A673 (cell line): ENCODE results near the gene ZNF605. TPM values are rescaled to one million over a fixed set of nuclear protein-coding genes. Genes with fewer than 3 reads are reported as not detected.

ENCODE experiments used
- BruUV-seq: library from RNA; stranded (reverse); fragments of 400-500 nt; replicated peaks from 2 replicates; lab custom pipeline; 2021; lab: Mats Ljungman, UMichigan
- CTCF ChIA-PET: fragments of 300-600 bp; sonication (Branson Sonifier 250); formaldehyde crosslinking; loops from one replicate; lab custom pipeline; 2022; ENCODE audit warnings: antibody characterized with exemption; lab: Charles Lee
- POLR2A ChIA-PET: fragments of 300-600 bp; sonication (Branson Sonifier 250); formaldehyde crosslinking; loops from one replicate; lab custom pipeline; 2022; ENCODE audit warnings: antibody characterized with exemption; ENCODE audit not compliant: low non-redundant PET; lab: Charles Lee
- DNase-seq: peaks from one replicate; pipeline ENCODE4 v3.0.0-alpha.2; 2015; ENCODE audit warnings: low spot score
- H3K27ac ChIP-seq: fragments of 200-600 bp; sonication (generic); 2 replicates; pipeline ENCODE4 v1.5.1; 2016; ENCODE audit warnings: mixed run types, low read depth, mild to moderate bottlenecking, mixed read lengths, antibody characterized with exemption, low read length; ENCODE audit not compliant: poor library complexity, severe bottlenecking
- H3K27me3 ChIP-seq: fragments of 200-600 bp; sonication (generic); replicated peaks from 2 replicates; pipeline ENCODE4 v1.6.1; 2017; ENCODE audit warnings: mixed run types, low read depth, mild to moderate bottlenecking, mixed read lengths, antibody characterized with exemption, low read length; ENCODE audit not compliant: insufficient read depth, poor library complexity
- H3K36me3 ChIP-seq: fragments of 200-600 bp; sonication (generic); 2 replicates; pipeline ENCODE4 v1.6.1; 2016; ENCODE audit warnings: mixed run types, mild to moderate bottlenecking, mixed read lengths, antibody characterized with exemption, low read length; ENCODE audit not compliant: insufficient read depth, poor library complexity, severe bottlenecking
- H3K4me1 ChIP-seq: fragments of 200-600 bp; sonication (generic); 2 replicates; pipeline ENCODE4 v1.6.1; 2017; ENCODE audit warnings: mixed run types, mild to moderate bottlenecking, mixed read lengths, antibody characterized with exemption, low read length; ENCODE audit not compliant: insufficient read depth, poor library complexity, severe bottlenecking
- H3K4me3 ChIP-seq: fragments of 200-600 bp; sonication (generic); 2 replicates; pipeline ENCODE4 v1.5.1; 2016; ENCODE audit warnings: low read depth, mixed run types, mild to moderate bottlenecking, mixed read lengths, low read length; ENCODE audit not compliant: poor library complexity, severe bottlenecking
- H3K9me3 ChIP-seq: fragments of 200-600 bp; sonication (generic); 2 replicates; pipeline ENCODE4 v1.6.1; 2016; ENCODE audit warnings: mixed run types, low read depth, mild to moderate bottlenecking, mixed read lengths, antibody characterized with exemption, low read length; ENCODE audit not compliant: poor library complexity, severe bottlenecking
- EZH2 ChIP-seq: fragments of 200-600 bp; sonication (generic); IDR thresholded peaks from 2 replicates; pipeline ENCODE4 v1.6.1; 2017; ENCODE audit warnings: borderline replicate concordance, low read depth, mild to moderate bottlenecking, mixed read lengths, antibody characterized with exemption, low read length; ENCODE audit not compliant: poor library complexity, severe bottlenecking
- intact Hi-C: fragments of 100-400 bp; cut with micrococcal nuclease; formaldehyde crosslinking; loops from one replicate; pipeline ENCODE4 v1.10.0; 2022; ENCODE audit not compliant: unreplicated experiment
- total RNA-seq: library from RNA; stranded (reverse); gene quantifications from 2 replicates; pipeline ENCODE4 v1.2.3, GENCODE V29; 2021
- TF ChIP-seq, protein P1 (sequence below): fragments of 300-800, 200-600 bp; sonication (generic); conservative IDR thresholded peaks from 2 replicates; pipeline ENCODE4 v1.5.1; 2017; ENCODE audit warnings: low read depth, mild to moderate bottlenecking, antibody characterized with exemption, low read length, moderate library complexity, mixed read lengths

Gene ZNF605
- total RNA-seq, 1 experiment from 2014 or later = 12.9 TPM

DNA sequence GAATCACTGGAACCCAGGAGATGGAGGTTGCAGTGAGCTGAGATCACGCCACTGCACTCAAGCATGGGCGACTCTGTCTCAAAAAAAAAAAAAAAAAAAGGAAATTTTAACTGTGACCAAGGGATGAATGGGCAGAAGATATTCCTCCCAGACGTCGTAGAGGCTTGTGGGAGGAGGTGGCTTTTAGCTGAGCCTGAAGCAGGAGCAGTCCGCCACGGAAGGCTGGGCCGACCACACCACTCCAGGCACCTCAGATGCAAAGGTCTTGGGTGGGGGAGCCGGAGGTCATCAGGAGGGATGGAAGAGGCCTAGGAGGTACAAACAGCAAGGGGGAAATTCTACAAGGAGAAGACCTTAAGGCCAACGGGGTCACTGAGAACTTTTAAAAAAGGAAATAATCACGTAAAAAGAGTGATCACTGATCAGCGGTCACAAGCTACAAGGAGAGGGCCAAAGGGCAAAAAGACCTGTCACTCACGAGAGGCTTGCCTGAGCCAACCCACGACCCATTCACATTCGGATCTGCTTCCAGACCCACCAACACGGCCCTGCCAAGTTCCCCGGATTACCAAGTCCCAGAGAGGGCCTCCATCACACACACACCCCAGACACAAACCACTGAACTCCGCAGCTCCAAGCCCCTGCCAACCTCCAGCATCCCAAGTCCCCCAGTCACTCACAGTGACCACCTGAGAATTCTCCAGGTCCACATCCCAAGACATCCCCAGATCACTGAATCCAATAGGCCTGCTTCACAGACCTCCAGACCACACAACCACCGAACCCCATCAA, 3.5 kb downstream of the ZNF605 start:
- Histone ChIP-seq H3K4me3 (no peak overlapping the region), H3K4me1 (no peaks in the 10 kb centered on the region), H3K27ac (no peak overlapping the region), H3K9me3 (peaks cover 39% of the 10 kb centered on the region), H3K36me3 (no peaks in the 10 kb centered on the region), H3K27me3 (no peaks in the 10 kb centered on the region)
- POLR2A ChIA-PET = no interaction called here
- CTCF ChIA-PET = no interaction called here
- BruUV-seq = no TSS peak
- intact Hi-C loops = no loop called here
- DNase-seq = no peak
- TF ChIP-seq, protein P1, sequence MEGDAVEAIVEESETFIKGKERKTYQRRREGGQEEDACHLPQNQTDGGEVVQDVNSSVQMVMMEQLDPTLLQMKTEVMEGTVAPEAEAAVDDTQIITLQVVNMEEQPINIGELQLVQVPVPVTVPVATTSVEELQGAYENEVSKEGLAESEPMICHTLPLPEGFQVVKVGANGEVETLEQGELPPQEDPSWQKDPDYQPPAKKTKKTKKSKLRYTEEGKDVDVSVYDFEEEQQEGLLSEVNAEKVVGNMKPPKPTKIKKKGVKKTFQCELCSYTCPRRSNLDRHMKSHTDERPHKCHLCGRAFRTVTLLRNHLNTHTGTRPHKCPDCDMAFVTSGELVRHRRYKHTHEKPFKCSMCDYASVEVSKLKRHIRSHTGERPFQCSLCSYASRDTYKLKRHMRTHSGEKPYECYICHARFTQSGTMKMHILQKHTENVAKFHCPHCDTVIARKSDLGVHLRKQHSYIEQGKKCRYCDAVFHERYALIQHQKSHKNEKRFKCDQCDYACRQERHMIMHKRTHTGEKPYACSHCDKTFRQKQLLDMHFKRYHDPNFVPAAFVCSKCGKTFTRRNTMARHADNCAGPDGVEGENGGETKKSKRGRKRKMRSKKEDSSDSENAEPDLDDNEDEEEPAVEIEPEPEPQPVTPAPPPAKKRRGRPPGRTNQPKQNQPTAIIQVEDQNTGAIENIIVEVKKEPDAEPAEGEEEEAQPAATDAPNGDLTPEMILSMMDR = no peak
- no peak for TF ChIP-seq EZH2

DNA sequence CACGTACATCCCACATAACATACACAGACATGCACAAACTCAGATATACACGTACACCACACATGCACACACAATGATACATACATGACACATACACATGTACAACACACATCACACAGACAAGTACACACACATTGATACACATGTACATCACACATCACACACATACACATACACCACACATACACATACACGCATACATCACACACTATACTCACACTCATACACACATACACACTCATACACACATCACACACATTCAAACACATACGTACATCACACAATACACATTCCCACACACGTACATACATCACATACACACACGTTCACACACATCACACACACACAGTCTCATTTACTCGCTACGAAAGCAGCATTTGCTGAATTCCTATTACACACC, 4.5 kb downstream of the ZNF605 start:
- peaks cover 39% of the 10 kb centered on the region for H3K9me3 ChIP-seq
- no TSS peak for BruUV-seq
- CTCF ChIA-PET = no interaction called here
- TF ChIP-seq, protein P1 = no peak
- TF ChIP-seq EZH2 = no peak
- no peaks in the 10 kb centered on the region for H3K4me1 ChIP-seq
- intact Hi-C loops = no loop called here
- POLR2A ChIA-PET = no interaction called here
- H3K36me3 ChIP-seq = no peaks in the 10 kb centered on the region
- no peaks in the 10 kb centered on the region for H3K27me3 ChIP-seq
- H3K27ac ChIP-seq = no peak overlapping the region
- no peak for DNase-seq
- no peak overlapping the region for H3K4me3 ChIP-seq

DNA sequence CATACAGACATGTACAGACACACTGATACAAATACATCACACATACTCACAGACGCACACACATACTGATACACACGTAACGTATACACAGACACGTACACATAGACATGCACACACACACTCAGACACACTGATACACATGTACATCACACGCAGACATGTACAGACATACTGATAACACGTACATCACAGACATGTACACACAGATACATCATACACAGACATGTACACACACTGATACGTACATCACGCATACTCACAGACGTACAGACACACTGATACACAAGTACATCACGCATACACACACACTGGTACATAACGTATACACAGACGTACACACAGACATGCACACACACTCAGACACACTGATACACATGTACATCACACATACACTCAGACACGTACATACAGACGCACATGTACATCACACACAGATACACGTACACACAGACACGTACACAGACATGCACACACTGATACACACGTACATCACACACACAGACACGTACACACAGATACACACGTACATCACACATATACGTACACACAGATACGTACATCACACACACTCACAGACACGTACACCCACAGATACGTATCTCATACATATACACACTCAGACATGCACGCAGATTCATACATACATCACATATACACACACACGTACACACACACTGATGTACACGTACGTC, 5.1 kb downstream of the ZNF605 start:
- intact Hi-C loops = no loop called here
- Histone ChIP-seq H3K27ac (no peak overlapping the region), H3K27me3 (no peaks in the 10 kb centered on the region), H3K36me3 (peaks cover under 1% of the 10 kb centered on the region), H3K4me3 (no peak overlapping the region), H3K9me3 (peaks cover 39% of the 10 kb centered on the region), H3K4me1 (no peaks in the 10 kb centered on the region)
- BruUV-seq = no TSS peak
- TF ChIP-seq, protein P1 = no peak
- no peak for TF ChIP-seq EZH2
- CTCF ChIA-PET = no interaction called here
- POLR2A ChIA-PET = no interaction called here
- DNase-seq = no peak
